HG02759 (cell line): ENCODE data around the gene HIPK3.
"Not testable (repeated sequence)": the region's sequence is repeated elsewhere in the genome, so short reads cannot be mapped to it uniquely, and the experiment has no call there.

Source experiments
- ATAC-seq: cut with Tn5 transposase; IDR thresholded peaks from one replicate; pipeline ENCODE4 v1.9.1; 2021; ENCODE audit warnings: mild to moderate bottlenecking, moderate library complexity; ENCODE audit not compliant: unreplicated experiment

HIPK3 gene

DNA sequence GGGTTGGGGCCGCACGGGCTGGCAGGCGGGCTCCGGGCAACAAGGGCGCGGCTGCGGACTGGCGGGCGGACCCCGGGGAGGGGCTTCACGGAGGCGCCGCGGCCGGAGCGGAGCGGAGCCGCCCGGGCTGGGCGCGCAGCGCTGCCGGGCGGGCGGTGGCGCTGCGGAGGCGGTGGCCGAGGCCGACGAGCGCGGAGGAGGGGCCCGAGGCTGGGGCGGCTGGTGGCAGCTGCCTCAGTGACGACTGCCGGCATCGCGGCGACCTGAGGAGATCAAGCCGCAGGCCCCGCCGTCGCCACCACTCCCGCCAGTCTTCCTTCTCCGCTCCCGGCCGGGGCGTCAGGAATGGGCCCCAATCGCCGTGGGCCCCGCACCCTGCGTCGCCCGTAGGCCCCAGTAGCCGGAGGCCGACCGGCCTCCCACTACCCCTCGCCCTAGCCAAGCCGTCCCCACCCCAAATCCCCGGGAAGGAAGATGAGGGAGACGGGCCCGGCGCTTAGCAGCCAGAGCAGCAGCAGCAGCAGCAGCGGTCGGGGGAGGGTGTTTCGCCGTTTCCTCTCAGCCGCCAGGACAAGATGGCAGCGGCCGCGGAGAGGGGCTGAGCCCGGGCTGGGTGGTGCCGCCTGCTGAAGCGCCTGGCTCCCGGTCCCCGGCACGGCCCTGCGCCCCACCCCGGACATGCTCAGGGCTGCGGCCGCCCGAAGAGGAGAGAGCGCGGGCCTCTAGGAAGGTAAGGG is at the start of gene HIPK3:
Gene HIPK3, plus strand, starts transcription at position 222 of the 737 bp plus-strand sequence.
- ATAC-seq, result peak; percentile 87

DNA sequence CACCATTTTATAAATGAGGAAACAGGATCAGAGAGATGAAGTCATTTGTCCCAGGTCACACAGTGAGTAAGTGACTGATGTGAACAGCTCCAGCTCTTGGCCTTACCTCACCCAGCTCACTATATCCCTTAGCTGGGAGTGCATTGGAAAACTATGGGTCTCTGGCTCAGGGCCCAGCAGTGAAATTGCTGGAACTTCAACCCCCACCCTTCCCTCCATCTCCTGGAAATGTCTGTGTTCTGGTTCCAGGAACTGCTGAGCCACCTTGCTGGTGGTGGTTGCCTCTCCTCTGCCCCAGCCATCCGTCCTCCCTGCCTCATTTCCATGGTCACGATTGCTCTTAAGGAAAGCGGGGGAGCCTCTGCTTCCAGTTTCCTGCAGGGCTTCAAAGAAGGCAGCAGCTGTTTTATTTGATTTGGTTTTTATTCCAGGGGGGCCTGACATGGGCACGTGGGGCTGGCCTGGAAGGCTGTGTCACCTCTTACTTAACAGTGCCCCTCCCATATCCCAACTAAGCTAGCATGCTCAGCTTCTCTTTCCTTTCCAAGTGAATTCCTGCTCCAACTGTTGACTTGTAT is 49.7 kb upstream of the HIPK3 start:
- no peak for ATAC-seq

DNA sequence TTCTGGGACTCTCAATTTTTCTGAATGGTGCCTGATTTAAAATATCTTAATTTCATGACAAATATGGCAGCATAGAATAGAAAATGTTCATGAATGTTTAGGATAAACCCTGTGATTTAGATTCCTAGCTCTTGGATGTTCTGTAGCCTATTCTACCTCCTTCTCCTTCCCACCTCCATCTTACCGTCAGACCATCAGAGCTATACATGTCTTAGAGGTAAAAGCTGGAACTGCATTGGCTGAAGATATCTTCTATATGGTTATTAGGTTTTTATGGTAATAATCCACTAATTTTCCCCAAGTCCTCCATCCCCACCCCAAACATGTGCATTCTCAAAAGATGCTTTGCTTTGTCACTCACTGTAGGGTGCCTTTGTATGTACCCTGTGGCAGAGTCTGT is 49.0 kb upstream of the HIPK3 start:
- no peak for ATAC-seq

DNA sequence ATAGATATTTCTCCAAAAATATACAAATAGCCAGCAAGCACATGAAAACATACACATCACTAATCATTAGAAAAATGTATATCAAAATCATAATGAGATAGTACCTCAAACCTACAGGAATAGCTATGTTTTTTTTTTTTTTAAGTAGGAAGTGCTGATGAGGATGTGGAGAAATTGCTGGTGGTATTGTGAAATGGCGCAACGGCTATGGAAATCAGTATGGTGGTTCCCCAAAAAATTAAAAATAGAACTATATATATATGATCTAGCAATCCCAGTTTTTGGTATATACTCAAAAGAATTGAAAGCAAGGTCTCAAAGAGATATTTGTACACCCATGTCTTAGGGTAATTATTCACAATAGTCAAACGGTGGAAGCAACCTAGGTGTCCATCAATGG is 46.0 kb upstream of the HIPK3 start:
- ATAC-seq, result no peak

DNA sequence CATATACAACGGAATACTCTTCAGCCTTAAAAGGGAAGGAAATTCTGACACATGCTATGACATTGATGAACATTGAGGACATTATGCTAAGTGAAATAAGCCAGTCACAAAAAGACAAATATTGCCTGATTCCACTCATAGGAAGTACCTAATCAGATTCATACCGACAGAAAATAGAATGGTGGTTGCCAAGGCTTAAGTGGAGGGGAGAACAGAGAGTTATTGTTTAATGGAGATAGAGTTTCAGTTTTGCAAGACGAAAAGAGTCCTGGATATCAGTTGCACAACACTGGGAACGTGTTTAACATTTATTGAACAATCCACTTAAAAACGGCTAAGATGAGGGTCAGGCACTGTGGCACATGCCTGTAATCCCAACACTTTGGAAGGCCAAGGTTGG is 45.6 kb upstream of the HIPK3 start:
- no peak for ATAC-seq

DNA sequence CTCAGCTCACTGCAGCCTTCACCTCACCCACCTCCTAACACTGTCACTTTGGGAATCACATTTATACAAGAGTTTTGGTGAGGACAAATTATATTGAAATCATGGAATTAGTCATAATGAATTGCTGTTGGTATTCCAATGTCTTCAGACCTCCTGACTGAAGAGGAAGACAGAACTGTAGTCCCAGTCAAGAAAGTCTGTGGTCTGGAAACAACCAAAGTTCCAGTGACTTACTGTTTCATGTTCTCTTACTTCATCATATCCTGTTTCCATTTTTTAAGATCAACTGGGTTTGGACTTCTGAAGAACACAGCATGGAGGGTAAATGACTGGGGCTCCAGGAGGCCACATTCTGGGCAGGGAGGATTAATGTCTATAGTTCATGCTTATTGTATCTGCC is 43.0 kb upstream of the HIPK3 start:
- ATAC-seq, result no peak

DNA sequence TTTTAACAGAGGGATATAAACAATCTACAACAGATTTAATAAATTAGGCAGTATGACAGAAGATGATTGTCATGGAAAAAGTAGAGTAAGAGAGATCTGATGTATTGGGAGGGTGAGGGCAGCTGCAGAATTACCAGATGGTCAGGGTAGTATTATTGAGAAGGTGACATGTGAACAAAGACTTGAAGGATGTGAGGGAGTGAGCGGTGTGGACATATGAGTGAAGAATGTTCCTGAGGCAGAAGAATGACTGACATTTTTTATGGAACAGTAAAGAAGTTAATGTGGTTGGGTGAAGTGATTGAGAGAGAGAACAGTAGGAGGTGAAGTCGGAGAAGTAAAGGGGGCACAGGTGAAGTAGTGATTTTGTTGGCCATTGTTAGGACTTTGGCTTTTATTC is 42.4 kb upstream of the HIPK3 start:
- no peak for ATAC-seq

DNA sequence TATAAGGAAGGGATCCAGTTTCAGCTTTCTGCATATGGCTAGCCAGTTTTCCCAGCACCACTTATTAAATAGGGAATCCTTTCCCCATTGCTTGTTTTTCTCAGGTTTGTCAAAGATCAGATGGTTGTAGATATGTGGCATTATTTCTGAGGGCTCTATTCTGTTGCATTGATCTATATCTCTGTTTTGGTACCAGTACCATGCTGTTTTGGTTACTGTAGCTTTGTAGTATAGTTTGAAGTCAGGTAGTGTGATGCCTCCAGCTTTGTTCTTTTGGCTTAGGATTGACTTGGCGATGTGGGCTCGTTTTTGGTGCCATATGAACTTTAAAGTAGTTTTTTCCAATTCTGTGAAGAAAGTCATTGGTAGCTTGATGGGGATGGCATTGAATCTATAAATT is 40.5 kb upstream of the HIPK3 start:
- not testable (repeated sequence) for ATAC-seq

DNA sequence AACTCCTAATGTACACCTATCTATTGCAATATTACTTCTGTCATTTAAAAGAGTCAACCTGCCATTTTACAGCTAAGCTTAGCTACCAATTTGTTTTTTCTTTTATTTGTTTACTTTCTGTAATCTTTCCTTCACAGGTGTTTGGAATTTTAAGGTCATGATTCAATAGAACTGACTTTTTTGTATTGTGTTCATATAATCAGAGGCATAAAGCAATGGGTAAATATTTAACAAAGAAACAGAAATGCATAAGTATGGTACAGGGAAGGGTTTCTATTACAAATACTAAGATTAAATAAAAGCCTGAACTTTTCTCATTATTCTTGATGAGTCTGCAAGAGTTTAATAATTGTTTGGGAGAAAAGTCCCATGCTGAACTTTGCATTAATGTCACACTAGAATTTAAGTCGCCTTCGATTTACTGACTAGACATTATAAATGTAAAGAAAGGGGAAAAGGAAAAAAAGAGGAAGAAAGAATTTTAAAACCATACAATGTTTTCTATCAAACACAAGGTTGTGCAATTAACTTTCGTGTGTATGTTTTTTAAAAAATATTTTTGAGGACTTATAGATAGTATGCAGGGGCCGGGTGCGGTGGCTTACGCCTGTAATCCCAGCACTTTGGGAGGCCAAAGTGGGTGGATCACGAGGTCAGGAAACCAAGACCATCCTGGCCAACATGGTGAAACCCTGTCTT is 35.0 kb upstream of the HIPK3 start:
- no peak for ATAC-seq

DNA sequence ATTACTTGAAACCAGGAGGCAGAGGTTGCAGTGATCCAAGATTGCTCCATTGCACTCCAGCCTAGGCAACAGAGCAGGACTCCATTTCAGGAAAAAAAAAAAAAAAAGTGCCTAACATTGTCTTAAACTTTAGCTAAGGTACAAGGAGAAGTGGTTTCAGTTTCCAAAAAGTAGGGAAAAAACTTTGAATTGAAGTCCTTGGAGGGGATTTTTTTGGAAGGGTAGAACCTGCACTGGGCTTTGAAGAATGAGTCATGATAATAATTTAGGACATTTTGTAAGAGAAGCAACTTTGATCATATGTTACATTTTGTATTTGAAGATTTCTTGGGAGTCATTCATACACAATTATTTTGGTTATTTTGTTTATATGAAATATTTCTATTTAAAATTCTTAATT is 31.8 kb upstream of the HIPK3 start:
- no peak for ATAC-seq

DNA sequence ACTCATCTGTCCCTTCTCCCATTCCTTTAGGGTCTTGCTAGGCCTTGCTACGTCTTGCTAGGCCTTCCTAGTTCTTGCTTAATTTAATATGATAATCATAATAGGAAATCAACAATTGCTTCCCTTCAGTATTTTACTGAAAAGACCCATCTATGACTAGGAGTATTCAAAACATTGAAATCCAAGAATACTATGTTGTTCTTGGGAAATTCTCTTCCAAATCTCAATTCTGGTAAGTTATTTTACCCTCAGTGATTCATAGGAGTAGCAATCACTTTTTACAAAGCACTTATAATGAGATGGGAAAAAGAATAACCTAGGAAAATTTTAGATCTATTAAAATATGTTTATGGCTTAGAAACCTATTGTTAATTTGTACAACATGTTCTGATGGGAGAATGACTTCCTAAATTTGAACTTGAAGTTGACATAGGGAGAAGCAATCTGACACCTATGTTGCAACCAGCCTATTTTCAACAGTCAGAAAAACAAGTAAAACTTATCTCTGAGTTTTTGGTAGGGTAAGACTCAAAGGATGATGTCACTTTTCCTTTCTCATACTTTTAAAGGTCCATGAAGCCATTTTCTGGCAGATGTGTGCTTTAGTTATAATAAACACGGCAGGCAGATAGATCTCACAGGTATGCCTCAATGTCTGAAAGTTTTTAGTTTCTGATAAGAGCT is 29.5 kb upstream of the HIPK3 start:
- no peak for ATAC-seq

DNA sequence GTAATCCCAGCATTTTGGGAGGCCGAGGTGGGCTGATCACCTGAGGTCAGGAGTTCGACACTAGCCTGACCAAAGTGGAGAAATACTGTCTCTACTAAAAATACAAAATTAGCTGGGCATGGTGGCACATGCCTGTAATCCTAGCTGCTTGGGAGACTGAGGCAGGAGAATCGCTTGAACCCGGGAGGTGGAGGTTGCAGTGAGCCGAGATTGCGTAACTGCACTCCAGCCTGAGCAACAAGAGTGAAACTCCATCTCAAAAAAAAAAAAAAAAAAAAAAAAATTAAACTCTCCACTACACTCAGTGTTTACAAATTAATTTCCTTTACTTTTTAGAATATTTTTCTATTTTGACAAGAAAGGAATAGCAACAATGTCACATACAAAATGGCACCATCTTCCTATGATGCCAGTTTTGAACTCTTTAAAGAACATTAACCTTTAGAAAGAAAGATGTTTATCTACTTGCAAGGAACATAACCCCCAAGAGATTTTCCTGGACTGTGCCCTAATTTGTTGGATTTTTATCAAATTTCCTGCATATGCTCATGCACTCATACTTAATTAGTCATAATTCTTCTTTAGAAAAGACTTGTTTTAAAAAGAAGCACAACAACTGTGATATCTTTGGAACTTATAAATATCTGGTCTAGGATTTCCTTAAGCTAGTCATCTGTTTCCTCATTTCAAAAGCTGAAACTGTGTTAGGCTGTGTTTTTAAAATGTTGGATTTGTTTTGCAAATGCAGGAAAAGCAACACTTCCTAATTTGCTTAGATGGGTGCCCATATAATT is 22.6 kb upstream of the HIPK3 start:
- ATAC-seq, result no peak

DNA sequence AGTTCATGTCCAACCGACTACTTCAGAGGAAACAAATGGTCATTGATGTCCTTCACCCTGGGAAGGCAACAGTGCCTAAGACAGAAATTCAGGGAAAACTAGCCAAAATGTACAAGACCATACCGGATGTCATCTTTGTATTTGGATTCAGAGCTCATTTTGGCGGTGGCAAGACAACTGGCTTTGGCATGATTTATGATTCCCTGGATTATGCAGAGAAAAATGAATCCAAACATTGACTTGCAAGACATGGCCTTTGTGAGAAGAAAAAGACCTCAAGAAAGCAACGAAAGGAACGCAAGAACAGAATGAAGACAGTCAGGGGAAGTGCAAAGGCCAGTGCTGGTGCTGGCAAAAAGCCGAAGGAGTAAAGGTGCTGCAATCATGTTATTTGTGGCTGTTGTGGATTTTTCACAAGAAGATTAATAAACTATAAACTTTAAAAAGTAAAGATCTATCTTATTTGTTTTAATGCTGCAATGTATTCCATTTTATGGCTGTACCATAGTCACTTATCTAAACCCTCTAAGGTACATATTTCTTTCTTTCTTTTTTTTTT is 20.1 kb upstream of the HIPK3 start:
- ATAC-seq, result no peak

DNA sequence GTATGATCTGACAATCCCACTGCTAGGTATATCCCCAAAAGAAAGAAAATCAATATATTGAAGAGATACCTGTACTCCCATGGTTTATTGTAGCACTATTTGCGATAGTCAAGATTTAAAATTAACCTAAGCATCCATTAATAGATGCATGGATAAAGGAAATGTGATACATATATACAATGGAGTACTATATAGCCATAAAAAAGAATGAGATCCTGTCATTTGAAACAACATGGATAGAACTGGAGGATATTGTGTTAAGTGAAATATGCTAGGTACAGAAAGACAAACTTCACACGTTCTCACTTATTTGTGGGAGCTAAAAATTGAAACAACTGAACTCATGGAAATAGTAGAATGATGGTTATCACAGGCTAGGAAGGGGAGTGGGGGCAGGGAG is 14.6 kb upstream of the HIPK3 start:
- ATAC-seq, result no peak

DNA sequence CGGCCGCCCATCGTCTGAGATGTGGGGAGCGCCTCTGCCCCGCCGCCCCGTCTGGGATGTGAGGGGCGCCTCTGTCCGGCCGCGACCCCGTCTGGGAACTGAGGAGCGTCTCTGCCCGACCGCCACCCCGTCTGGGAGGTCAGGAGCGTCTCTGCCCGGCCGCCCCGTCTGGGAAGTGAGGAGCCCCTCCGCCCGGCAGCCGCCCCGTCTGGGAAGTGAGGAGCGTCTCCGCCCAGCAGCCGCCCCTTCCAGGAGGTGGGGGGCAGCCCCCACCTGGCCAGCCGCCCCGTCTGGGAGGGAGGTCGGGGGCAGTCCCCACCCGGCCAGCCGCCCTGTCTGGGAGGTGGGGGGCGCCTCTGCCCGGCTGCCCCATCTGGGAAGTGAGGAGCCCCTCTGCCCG is 13.5 kb upstream of the HIPK3 start:
- ATAC-seq, result not testable (repeated sequence)

DNA sequence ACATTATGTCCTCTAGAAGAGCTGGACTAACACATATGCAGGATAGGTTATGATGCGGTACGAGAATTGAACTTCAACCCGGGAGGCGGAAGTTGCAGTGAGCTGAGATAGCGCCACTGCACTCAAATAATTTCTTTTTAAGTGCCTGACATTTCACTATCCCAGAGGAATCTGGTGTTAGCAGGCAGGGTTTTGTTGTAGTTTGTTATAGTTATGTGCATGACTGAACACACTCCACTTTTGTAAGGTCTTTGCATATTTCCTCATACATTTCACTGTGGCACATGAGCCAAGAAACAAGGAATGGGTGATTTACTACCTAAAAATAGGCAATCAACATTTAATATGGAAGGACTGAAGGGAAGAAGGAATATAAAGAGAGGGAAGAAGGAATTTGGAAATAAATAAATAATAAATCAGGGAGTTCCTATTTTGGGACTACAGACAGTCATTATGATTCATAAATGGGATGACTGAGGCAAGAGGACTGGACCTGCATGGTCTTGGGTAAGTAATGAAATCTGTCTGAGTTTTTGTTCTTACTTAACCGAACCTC is 8.7 kb upstream of the HIPK3 start:
- ATAC-seq, result no peak

DNA sequence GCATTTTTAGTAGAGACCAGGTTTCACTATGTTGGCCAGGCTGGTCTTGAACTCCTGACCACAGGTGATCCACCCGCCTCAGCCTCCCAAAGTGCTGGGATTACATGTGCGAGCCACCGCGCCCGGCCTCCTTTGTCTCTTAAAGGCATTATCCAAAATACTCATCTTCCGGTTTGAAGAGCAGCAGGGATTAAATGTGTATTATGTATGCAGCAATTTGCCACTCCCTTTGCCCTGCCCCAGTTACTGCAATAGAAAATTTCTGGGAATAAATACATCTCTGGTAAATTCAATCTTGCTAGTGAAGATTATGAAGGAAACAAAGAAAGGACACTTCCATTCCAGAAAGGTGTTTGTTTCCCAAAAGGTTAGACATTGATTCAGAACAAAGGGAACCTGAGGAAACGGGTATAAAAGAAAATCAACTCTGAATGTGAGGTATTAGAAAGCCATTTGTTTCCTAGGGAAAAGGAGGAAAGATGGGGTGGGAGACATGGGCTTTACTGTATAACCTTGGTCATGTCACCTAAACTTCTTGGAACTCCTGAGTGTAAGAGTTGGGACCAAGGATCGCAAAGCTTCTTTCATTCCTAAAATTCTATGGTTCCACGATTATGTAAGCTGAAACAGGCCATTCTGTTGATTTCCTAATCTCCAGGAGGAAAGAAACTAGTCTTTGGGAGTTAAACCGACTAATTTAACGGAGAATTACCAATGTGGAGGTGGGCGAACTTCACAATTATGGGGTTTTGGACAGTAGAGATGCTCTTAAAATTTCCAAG is 959 bp upstream of the HIPK3 start:
- no peak for ATAC-seq

DNA sequence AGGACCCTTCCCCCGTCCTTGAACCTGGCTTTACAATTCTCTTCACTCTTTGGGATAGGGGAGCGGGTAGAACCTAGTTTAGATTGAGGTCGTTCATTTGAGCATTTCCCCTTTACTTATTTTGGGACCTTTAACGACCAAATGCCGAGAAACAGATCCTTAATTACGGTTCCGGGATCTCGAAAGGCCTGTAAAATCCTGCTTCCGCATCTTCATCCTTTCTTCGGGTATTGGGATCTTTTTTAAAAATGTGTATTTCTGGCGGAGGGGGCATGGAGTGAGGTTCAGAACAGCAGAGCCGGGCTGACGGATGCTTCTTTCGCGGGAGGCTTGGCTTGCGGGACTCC is 395 bp upstream of the HIPK3 start:
- no peak for ATAC-seq

DNA sequence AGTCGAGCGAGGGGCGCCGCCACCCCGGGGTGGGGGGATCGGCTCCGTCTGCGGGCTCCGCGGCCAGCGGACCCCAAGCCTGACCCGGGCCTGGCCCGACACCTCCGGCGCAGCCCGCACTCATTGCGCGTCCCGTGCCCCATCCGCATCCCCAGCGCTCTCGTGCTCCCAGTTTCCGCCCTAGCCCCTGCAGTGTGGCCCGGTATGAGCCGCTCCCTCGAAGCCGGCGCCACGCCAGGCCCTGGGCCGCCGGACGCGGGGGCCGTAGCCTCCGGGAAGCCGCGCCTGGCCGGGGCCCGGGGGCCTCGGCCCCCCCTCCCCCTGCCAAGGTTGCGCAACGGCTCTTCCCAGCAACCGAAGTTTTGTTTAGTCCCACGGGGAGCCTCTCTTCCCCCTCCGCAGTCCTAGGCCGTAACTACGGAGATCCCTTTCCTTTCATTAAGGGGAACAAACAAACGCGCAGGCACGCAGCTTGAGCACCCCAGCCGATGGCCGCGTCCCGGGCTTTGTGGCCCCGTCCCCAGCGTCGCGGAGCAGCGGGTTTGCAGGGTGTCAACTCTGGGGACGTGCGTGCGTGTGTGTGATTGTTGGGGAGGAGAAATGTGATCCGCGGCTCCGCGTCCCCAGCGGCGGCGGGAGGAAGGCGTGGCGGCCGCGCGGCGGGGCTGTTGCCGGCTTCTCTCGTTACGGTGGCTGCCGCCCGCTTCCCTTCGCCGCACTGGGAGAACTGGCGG is 883 bp downstream of the HIPK3 start:
- peak; percentile 34 for ATAC-seq
